HG03060 (cell line): Measurements from ENCODE around the gene OPRL1.
A peak's percentile ranks its signal among the peaks of the same experiment; 100 is the strongest.

Source experiments
- ATAC-seq: cut with Tn5 transposase; IDR thresholded peaks from one replicate; pipeline ENCODE4 v1.9.1; 2021; ENCODE audit warnings: low read depth, moderate number of reproducible peaks; ENCODE audit not compliant: unreplicated experiment

OPRL1 gene

GRCh38 chr20:64055893-64056638 is 23.8 kb upstream of the OPRL1 start:
- ATAC-seq, result no peak

GRCh38 chr20:64056639-64056888 is 23.3 kb upstream of the OPRL1 start:
- ATAC-seq, result no peak

- no peak for ATAC-seq
These were observed 22.8 kb upstream of the OPRL1 start for GRCh38 chr20:64056889-64057627.

- no peak for ATAC-seq
These were observed 22.0 kb upstream of the OPRL1 start for GRCh38 chr20:64057628-64058498.

DNA sequence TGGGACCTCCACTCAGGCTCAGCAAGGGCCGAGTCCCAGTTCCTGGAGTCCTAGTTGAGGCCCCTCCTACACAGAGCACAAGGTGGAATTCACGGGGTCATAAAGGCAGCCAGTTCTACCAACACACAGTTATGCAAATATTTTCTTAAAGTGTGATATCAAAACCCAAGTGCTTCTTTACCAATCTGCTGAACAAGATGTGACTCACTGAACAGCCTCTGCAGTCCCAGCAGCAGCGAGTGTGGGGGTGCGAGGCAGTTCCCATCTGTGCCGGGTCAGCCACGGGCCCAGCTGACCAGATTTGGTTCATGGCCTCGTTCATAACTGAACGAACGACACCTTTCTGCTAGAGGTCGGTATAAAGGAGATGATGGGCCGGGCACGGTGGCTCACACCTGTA is 21.3 kb upstream of the OPRL1 start:
- ATAC-seq, result no peak

DNA sequence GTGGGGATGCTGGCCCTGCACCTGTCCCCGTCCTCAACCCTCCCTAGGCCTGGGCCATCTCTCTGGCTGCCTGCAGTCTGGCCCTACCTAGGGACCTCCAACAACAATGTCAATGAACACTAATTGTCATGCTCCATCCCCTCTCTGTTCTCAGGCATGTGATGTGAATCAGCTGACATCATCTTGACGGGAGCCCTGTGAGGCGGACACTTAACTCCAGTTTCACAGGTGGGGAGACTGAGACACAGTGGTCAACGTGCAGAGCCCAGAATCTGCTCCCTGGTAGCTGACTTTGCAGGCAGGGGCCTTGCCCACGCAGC is 17.6 kb upstream of the OPRL1 start:
- ATAC-seq, result no peak

- ATAC-seq, result no peak
These were observed 17.1 kb upstream of the OPRL1 start, which contains the start of gene TCEA2 for GRCh38 chr20:64062596-64063388. Gene TCEA2, plus strand, starts transcription at chr20:64063198. Its CDS starts 115 bp downstream, at chr20:64063313.

GRCh38 chr20:64063389-64064144 is 16.3 kb upstream of the OPRL1 start:
- no peak for ATAC-seq

DNA sequence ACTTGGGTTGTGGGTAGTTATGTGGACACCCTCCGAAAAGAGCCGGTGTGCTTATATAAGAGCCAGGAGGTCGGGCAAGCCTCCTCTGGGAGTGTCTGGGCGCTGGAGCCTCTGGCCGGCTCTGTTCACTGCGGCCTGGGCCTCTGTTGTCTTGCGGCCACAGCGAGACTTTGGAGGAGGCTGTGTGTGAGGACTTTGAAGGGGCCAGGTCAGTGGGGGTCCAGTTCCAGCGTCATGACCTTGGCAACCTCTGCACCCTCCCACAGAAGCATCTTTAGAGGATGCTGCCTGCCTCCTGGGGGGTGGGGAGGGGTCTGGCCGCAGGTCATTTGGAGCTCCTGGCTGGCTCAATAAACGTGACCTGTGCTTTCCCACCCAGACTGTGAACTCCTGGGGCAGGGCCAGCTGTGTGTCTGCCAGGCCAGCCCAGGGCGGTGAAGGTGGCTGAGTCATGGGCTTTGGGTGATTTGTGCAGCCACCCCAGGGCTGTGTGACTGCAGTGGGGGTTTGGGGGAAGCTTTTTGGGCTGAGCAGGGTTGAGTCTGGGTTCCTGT is 15.7 kb upstream of the OPRL1 start:
- ATAC-seq, result no peak

DNA sequence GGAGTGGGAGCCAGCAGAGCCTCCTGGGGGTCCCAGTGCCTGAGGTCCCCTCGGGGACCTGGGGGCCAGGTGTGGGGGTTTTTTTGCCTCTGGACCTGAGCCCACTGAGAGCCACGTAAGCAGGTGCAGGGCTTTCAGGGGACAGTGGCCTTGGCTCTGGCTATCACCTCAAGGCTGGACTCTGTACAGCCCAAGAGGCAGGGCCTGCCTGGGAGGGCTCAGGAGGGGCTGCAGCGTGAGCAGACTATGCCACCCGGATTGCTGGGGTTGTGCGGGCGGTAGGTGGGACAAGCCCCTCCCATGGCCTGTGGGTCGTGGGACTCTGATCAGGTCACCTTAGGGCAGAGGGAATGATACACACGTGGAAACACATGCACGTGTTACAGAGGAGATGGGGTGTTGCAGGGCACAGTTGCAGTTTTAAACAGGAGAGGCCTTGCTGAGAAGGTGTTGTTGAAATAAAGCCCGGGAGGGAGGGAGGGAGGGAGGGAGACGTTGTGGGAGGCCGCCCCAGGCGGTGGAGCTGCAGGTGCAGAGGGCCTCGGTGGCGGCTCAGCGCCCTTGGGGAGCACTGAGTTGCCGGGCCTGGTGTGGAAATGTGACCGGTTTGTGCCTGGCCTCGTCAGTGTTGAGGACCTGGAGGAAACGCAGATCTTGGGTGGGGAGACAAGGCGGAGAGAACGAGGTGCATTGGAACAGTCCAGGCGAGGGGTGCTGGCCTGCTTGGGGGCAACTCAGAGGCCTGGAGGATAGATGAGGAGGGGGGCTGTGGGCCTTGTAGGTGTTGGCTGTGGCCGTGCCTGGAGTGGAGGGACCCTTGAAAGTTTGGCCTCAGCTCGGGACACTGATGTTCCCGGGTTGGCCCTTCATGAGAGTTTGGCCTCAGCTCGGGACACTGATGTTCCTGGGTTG is 14.6 kb upstream of the OPRL1 start:
- ATAC-seq, result no peak

GRCh38 chr20:64065974-64066343 is 13.9 kb upstream of the OPRL1 start:
- ATAC-seq, result peak; percentile 38

DNA sequence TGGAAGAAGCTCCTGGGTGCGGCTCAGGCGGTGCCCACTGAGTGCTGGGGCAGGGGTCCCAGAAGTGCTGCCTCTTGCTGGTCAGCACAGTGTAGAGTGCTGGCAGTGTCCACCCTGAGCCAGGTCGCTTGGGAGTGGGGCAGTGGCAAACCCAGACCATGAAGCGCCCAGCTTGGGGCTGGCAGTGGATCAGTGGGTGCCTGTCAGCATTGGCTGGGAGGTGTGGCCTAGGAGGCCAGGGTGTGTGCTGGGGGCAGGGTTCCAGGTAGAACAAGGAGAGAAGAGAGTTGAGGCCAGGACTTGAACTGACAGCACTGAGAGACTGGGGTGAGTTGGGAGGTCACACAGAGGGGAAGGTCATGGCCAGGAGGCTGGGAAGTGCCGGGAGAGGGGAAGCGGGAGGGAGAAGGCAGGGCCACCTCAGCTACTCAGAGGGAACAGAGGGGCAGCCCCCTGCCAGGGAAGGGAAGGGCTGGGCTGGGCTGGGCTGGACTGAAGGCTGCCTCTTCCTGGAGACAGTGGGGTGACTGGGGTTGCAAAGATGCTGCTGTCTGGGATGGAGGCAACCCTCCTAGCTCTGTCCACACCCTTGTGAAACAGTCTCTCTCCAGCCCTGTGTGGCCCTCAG is 12.8 kb upstream of the OPRL1 start:
- ATAC-seq, result no peak

DNA sequence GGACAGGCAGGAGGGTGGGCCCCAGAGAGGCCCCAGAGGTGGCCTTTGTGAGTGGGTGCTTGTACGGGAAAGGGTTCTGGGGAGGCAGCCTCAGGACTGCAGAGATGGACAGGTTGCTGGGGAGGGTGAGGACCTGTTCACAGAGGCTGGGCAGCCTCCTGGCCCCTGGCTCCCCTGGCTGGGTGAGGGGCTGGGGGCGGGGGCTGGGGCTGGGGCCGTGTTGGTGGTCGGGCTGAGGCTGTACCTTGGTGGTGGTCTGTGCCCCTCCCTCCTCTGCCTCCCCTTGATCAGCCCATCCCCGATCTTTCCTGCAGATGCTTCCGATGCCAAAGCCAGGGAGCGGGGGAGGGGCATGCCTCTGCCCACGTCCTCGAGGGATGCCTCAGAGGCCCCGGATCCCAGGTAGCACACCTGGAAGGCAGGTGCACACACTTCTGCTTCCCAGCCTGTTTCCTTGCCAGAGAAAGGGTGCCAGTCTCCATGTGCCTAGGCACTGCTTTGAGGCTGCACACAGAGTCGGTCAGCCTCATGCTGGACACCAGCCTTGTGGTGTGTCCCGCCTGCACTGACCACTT is 12.1 kb upstream of the OPRL1 start:
- ATAC-seq, result no peak

DNA sequence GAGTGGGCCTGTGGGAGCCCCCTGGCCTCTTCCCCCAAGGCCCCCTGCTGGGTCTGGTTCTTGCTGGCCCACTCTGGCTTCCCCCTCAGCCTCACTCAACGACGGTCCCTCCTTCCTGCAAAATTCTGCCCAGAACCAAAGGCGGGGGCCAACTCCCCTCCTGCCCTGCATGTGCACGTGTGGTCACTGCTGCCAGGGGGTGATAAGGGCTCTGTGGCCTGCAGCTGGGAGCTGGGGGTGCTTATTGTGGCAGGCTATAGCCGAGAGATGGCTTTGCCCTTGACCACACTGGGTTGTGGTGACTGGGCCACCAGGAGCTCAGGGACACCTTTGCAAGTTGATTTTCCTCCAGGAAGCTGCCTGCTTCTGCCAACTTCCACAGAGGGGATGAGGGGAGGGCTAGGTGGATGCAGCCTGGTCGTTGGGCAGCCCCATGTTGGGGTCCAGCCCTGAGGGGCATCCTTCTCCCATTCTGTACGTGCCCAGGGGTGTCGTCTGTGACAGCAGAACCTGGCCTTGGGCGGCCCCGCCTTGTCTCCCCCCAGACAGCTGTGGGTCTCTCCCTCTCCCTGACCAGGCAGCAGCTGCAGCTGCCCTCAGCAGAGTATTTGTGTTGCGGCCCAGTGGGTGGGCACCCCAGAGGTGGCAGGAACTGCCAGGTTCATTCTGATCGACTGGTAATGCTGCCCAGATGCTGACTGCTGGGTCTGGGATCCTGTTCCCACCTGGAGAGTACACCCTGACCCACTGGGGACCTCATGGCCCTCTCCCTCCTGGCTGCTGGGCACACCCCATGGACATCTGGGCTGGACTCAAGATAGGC is 11.3 kb upstream of the OPRL1 start:
- ATAC-seq, result no peak

- no peak for ATAC-seq
These were observed 10.7 kb upstream of the OPRL1 start for GRCh38 chr20:64069209-64069613.

DNA sequence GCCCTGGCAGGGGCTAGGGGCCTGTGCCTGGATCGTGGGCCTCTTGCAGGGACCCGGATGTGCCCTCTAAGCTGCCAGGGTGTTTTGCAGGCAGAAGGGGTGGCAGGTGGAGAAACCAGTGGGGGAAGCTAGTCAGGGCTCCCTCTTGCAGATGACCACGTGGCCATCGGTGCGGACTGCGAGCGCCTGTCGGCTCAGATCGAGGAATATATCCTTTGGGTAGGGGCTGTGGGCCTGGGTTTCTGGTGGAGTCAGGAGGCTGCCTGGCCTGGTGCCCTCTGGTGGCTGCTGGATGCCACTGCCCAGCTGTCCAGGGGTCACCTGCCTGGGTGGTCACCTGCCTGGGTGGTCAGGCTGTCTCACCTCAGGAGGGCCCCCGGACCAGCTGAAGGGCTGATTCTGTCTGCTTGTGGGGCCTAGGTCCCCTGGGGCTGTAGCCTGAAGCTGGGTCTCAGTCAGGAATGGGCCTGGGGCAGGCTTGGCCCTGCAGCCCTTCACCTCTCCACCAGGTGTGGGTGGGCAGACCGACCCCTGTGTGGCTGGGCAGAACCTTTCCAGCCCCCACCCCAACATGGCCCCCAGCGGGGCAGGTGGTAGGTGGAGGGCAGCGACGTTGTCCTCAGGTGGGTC is 10.2 kb upstream of the OPRL1 start:
- ATAC-seq, result no peak
